Retinal pigment epithelial cell (primary cell): ENCODE measurements around the gene GDPD2.
A peak's percentile ranks its signal among the peaks of the same experiment; 100 is the strongest.

Experiments used
- DNase-seq: peaks from one replicate; pipeline ENCODE4 v3.0.0-alpha.2; 2010; ENCODE audit warnings: low read depth
- H3K4me3 ChIP-seq: 2 replicates; pipeline ENCODE4 v1.5.1; 2011; ENCODE audit warnings: mild to moderate bottlenecking, low read length, control low read depth, moderate library complexity
- CTCF ChIP-seq: conservative IDR thresholded peaks from 2 replicates; pipeline ENCODE4 v1.5.1; 2011; ENCODE audit warnings: low read depth, low read length, control low read depth, inconsistent platforms

Gene GDPD2

GRCh38 chrX:70432936-70433847 lies 10.1 kb downstream of the GDPD2 start:
- TF ChIP-seq CTCF = no peak
- DNase-seq = no peak

GRCh38 chrX:70433848-70434351 lies 10.8 kb downstream of the GDPD2 start:
- TF ChIP-seq CTCF = peak; percentile 62
- peak overlapping the region; percentile 78 for H3K4me3 ChIP-seq
- DNase-seq = no peak

More at GRCh38 chrX:70432936-70433847, 10.1 kb downstream of the GDPD2 start:
- peak overlapping the region; percentile 78 for H3K4me3 ChIP-seq

GRCh38 chrX:70434352-70434866 lies 11.3 kb downstream of the GDPD2 start:
- H3K4me3 ChIP-seq = peak overlapping the region; percentile 78
- TF ChIP-seq CTCF = no peak
- peak; percentile 45 for DNase-seq

- TF ChIP-seq CTCF = no peak
- no peak for DNase-seq
- H3K4me3 ChIP-seq = peak overlapping the region; percentile 78
Observed at GRCh38 chrX:70434914-70435586, 11.9 kb downstream of the GDPD2 start.

GRCh38 chrX:70436343-70436742 lies 13.2 kb downstream of the GDPD2 start:
- DNase-seq = no peak
- peak; percentile 31 for TF ChIP-seq CTCF
- no peak overlapping the region for H3K4me3 ChIP-seq

- no peak overlapping the region for H3K4me3 ChIP-seq
- no peak for TF ChIP-seq CTCF
- no peak for DNase-seq
Observed at GRCh38 chrX:70437011-70437410, 13.9 kb downstream of the GDPD2 start.
